ENCODE measurements around the gene TXLNG.
A peak's percentile ranks its signal among the peaks of the same experiment; 100 is the strongest.

TXLNG gene

DNA sequence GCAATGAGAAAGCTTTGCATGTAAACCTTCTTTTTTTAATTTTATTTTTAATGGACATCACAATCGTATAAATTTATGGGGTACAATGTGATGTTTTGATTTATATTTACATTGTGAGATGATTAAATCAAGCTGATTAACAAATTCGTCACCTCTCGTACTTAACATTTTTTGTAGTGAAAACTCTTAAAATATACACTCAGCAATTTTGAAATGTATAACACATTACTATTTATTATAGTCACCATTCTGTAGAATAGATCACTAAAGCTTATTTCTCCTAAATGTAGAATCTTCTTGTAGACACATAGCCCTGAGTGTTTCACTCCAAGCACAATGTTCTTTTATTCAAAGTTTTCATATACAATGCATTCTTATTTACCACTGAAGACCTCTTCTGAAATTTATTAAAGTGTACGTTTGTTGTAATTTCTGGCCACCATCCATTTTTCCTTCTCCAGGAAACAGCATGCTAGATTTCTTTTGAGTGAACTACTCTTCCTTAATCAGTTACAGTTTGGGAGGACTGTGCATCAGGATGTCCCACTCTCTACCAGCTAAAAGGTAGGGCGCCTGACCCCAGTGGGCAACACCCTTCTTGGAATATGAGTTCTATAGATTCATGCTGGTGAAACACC is 88.3 kb downstream of the TXLNG start:
- DNase-seq (ENCODE audit: low spot score) = no peak

DNA sequence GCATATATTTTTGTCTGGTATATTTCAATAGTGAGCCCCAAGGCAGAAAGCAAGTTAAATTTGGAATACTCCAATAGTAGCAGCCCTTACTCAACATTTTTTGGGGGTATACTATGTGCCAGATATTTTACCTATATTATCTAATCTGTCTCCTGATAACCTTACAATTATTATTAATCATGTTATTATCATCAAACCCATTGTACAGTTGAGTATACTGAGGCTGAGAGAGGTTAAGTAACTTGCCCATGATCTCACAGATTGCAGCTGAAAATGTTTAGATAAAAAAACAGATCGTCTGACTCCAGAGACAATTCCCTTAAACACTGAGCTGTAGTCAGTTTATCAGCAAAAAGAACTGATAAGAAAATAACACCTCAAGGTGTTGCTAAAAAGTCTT is 90.4 kb downstream of the TXLNG start:
- no peak for DNase-seq (ENCODE audit: low spot score)

- no peak for DNase-seq (ENCODE audit: low spot score)
Measured at GRCh38 chrX:16882169-16882568, 95.9 kb downstream of the TXLNG start.

- DNase-seq (ENCODE audit: low spot score) = peak; percentile 62
Measured at GRCh38 chrX:16882702-16883486, 96.6 kb downstream of the TXLNG start.

- DNase-seq (ENCODE audit: low spot score) = no peak
Measured at GRCh38 chrX:16883487-16883804, 97.2 kb downstream of the TXLNG start.

DNA sequence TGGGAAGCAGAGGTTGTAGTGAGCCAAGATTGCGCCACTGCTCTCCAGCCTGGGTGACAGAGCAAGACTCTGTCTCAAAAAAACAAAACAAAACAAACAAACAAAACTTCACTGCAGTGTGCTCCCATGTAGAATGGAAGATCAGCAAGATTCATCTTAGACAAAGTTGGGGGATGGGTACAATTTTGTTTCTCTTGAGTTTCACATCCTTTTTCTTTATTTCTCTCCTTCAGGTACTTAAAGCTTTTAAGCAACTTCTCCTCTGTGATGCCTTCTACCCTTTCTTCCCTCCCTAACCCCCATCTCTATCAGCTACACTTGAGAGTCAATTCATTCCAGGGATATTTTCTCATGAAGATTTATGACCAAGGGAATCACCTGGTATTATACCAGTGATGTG is 99.4 kb downstream of the TXLNG start:
- DNase-seq (ENCODE audit: low spot score) = no peak

DNA sequence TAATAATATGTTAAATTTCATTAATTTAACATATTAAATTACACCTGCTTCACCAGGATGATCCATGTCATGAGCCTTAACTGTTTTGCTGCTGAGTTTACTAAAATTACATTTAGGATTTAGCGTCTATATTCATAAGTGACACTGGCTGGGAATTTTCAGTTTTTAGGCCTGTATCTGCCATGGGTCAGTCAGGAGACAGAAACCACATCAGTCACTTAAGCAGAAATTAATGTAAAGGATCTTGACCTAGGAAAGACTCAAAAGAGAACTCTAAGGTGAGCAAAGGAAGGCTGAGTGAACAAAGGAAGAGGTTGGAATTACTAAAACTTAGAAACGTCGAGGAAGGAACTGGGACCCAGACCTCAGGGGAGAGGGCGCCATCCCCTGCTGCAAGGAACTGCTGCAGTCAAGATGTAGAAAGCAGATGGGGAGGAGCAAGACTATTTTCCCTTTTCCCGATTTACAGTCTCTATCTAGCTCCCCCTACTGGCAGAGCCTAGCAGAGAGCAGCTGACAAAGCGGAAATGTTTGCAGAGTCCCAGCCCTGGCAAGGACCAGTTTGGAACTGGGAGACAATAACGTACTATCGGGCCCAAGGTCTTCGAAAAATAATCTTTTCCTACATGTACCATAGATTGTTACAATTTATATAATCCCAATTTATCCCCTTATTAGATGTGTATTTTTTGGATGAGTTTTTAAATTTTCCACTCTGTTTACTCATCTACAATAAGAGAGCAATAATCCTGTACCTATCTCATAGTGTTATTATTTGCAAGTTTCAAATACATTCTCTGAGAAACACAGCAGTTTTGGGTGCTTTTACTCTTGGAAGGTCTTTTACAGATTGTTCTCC is 106.5 kb downstream of the TXLNG start:
- DNase-seq (ENCODE audit: low spot score) = peak; percentile 72
